ENCODE measurements around the gene TNIP1. TPM values are rescaled to one million over a fixed set of nuclear protein-coding genes. Genes with fewer than 3 reads are reported as not detected.
A peak's percentile ranks its signal among the peaks of the same experiment; 100 is the strongest.

TNIP1 gene
- total RNA-seq, 1 donor from 2014 or later = 65.6 TPM

- TF ChIP-seq CTCF (IDR thresholded peaks at IDR 0.05; ENCODE audit: insufficient read depth, low read length, severe bottlenecking) = no peak
- Histone ChIP-seq H3K4me3 (ENCODE audit: low read depth, low read length) (no peak overlapping the region), H3K36me3 (ENCODE audit: control insufficient read depth, insufficient read depth, low read length) (peaks cover 27% of the 10 kb centered on the region), H3K27me3 (ENCODE audit: control insufficient read depth, insufficient read depth, low read length) (no peaks in the 10 kb centered on the region)
- DNase-seq (ENCODE audit: low read depth) (no peak), FAIRE-seq (no peak)
Observed at GRCh38 chr5:151025250-151025606, 55.6 kb downstream of the TNIP1 start.

- no peak for TF ChIP-seq CTCF (IDR thresholded peaks at IDR 0.05; ENCODE audit: insufficient read depth, low read length, severe bottlenecking)
- FAIRE-seq (peak; percentile 13), DNase-seq (ENCODE audit: low read depth) (peak; percentile 29)
Observed at GRCh38 chr5:151024440-151025249, 56.2 kb downstream of the TNIP1 start.

GRCh38 chr5:151023651-151024050, 57.2 kb downstream of the TNIP1 start:
- Histone ChIP-seq H3K36me3 (ENCODE audit: control insufficient read depth, insufficient read depth, low read length) (peaks cover 25% of the 10 kb centered on the region), H3K27me3 (ENCODE audit: control insufficient read depth, insufficient read depth, low read length) (no peaks in the 10 kb centered on the region), H3K4me3 (ENCODE audit: low read depth, low read length) (no peak overlapping the region)
- peak; percentile 82 for FAIRE-seq
- no peak for TF ChIP-seq CTCF (IDR thresholded peaks at IDR 0.05; ENCODE audit: insufficient read depth, low read length, severe bottlenecking)
- peak; percentile 91 for DNase-seq (ENCODE audit: low read depth)

More at GRCh38 chr5:151024440-151025249, 56.2 kb downstream of the TNIP1 start:
- Histone ChIP-seq H3K4me3 (ENCODE audit: low read depth, low read length) (no peak overlapping the region), H3K27me3 (ENCODE audit: control insufficient read depth, insufficient read depth, low read length) (no peaks in the 10 kb centered on the region), H3K36me3 (ENCODE audit: control insufficient read depth, insufficient read depth, low read length) (peaks cover 27% of the 10 kb centered on the region)

- FAIRE-seq (no peak), DNase-seq (ENCODE audit: low read depth) (peak; percentile 57)
- Histone ChIP-seq H3K27me3 (ENCODE audit: control insufficient read depth, insufficient read depth, low read length) (no peaks in the 10 kb centered on the region), H3K4me3 (ENCODE audit: low read depth, low read length) (no peak overlapping the region), H3K36me3 (ENCODE audit: control insufficient read depth, insufficient read depth, low read length) (peaks cover 22% of the 10 kb centered on the region)
- TF ChIP-seq CTCF (IDR thresholded peaks at IDR 0.05; ENCODE audit: insufficient read depth, low read length, severe bottlenecking) = no peak
Observed at GRCh38 chr5:151023047-151023615, 57.7 kb downstream of the TNIP1 start.

GRCh38 chr5:151022511-151023018, 58.3 kb downstream of the TNIP1 start:
- peak overlapping the region; percentile 73 for H3K4me3 ChIP-seq (ENCODE audit: low read depth, low read length)
- no peak for TF ChIP-seq CTCF (IDR thresholded peaks at IDR 0.05; ENCODE audit: insufficient read depth, low read length, severe bottlenecking)
- H3K27me3 ChIP-seq (ENCODE audit: control insufficient read depth, insufficient read depth, low read length) = no peaks in the 10 kb centered on the region
- H3K36me3 ChIP-seq (ENCODE audit: control insufficient read depth, insufficient read depth, low read length) = peaks cover 20% of the 10 kb centered on the region
- peak; percentile 100 for DNase-seq (ENCODE audit: low read depth)
- peak; percentile 36 for FAIRE-seq
